B cell (primary cell): ENCODE data around the gene MRNIP. TPM values are rescaled to one million over a fixed set of nuclear protein-coding genes. Genes with fewer than 3 reads are reported as not detected.

Source experiments
- ATAC-seq: fragments of 200-7000 bp; cut with Tn5 transposase; one replicate; pipeline ENCODE4 v1.10.0; 2021; ENCODE audit warnings: low read depth, mild to moderate bottlenecking, moderate number of reproducible peaks, moderate library complexity
- CTCF ChIA-PET: fragments of 350-600 bp; sonication (Branson Sonifier 250); formaldehyde crosslinking; loops from one replicate; lab custom pipeline; 2021; ENCODE audit warnings: antibody characterized with exemption, inconsistent platforms; lab: Charles Lee
- POLR2A ChIA-PET: fragments of 350-600 bp; sonication (Branson Sonifier 250); formaldehyde crosslinking; loops from one replicate; lab custom pipeline; 2021; ENCODE audit warnings: antibody characterized with exemption; lab: Charles Lee
- DNase-seq: peaks from one replicate; pipeline ENCODE4 v3.0.0; 2013
- H2AFZ ChIP-seq: 2 replicates; pipeline ENCODE4 v1.6.1; 2012; ENCODE audit warnings: mild to moderate bottlenecking, low read depth, low read length; ENCODE audit not compliant: insufficient read depth, poor library complexity, severe bottlenecking
- H3K27ac ChIP-seq, 2 donors: 1 replicate in 1 of 2; 2 replicates in 1 of 2; pipeline ENCODE4 v1.5.1; 2012 to 2013; ENCODE audit warnings: low read length in 2 of 2, mild to moderate bottlenecking in 2 of 2, moderate library complexity in 1 of 2
- H3K27me3 ChIP-seq, 4 experiments: fragments of 200-600 bp in 1 of 4; sonication (generic) in 1 of 4; replicated peaks in 1 of 4; 1 replicate in 2 of 4; 2 replicates in 2 of 4; pipeline versions ENCODE4 v1.6.1 to v1.7.0; 2013 to 2016; ENCODE audit warnings: low read length in 3 of 4, mild to moderate bottlenecking in 2 of 4, mixed read lengths in 1 of 4, moderate library complexity in 1 of 4; ENCODE audit not compliant: insufficient read depth in 4 of 4, control insufficient read depth in 3 of 4; ENCODE audit errors: control extremely low read depth in 1 of 4
- H3K36me3 ChIP-seq, 2 experiments: replicated peaks in 1 of 2; 1 replicate in 1 of 2; 2 replicates in 1 of 2; pipeline versions ENCODE4 v1.6.1 to v1.7.1; 2013; ENCODE audit warnings: low read length in 1 of 2; ENCODE audit not compliant: insufficient read depth in 2 of 2, control insufficient read depth in 1 of 2; ENCODE audit errors: control extremely low read depth in 1 of 2, extremely low read depth in 1 of 2
- H3K4me1 ChIP-seq, 2 donors: fragments of 200-600 bp in 1 of 2; sonication (generic) in 1 of 2; 1 replicate in 1 of 2; 2 replicates in 1 of 2; pipeline versions ENCODE4 v1.5.1 to v1.6.1; 2013 to 2017; ENCODE audit warnings: low read length in 2 of 2; ENCODE audit not compliant: control insufficient read depth in 2 of 2, insufficient read depth in 2 of 2
- H3K4me2 ChIP-seq: replicated peaks from 2 replicates; pipeline ENCODE3; 2012; ENCODE audit warnings: mild to moderate bottlenecking, low read depth, low read length; ENCODE audit not compliant: poor library complexity, severe bottlenecking
- H3K4me3 ChIP-seq, 5 experiments: fragments of 200-600 bp in 1 of 5; sonication (generic) in 1 of 5; 1 replicate in 3 of 5; 2 replicates in 2 of 5; pipeline versions ENCODE4 v1.5.1 to v1.7.0; 2011 to 2016; ENCODE audit warnings: low read length in 4 of 5, mild to moderate bottlenecking in 4 of 5, low read depth in 2 of 5, control low read depth in 1 of 5, moderate library complexity in 1 of 5; ENCODE audit not compliant: insufficient read depth in 1 of 5; ENCODE audit errors: control extremely low read depth in 1 of 5, extremely low read depth in 1 of 5
- H3K79me2 ChIP-seq: fragments of 200-600 bp; sonication (generic); one replicate; pipeline ENCODE4 v1.6.0; 2016; ENCODE audit warnings: low read length; ENCODE audit not compliant: control insufficient read depth, insufficient read depth
- H3K9ac ChIP-seq: fragments of 200-600 bp; sonication (generic); 2 replicates; pipeline ENCODE4 v1.6.1; 2017; ENCODE audit warnings: mild to moderate bottlenecking, low read length, moderate library complexity
- H3K9me3 ChIP-seq, 3 donors: one replicate each; pipeline versions ENCODE4 v1.6.1 to v1.7.1; 2013; ENCODE audit warnings: low read length in 2 of 3; ENCODE audit not compliant: control insufficient read depth in 2 of 3, insufficient read depth in 1 of 3; ENCODE audit errors: control extremely low read depth in 1 of 3
- H4K20me1 ChIP-seq: 2 replicates; pipeline ENCODE4 v1.6.0; 2012; ENCODE audit warnings: mild to moderate bottlenecking, low read length; ENCODE audit not compliant: insufficient read depth, control insufficient read depth, poor library complexity, severe bottlenecking
- H3K27ac Mint-ChIP-seq: one replicate; pipeline ENCODE4 v1.8.0; 2021; ENCODE audit warnings: mixed read lengths
- H3K27me3 Mint-ChIP-seq: one replicate; pipeline ENCODE4 v1.8.0; 2021; ENCODE audit warnings: mixed read lengths
- H3K4me1 Mint-ChIP-seq: one replicate; pipeline ENCODE4 v1.8.0; 2021; ENCODE audit warnings: mixed read lengths
- H3K4me3 Mint-ChIP-seq: one replicate; pipeline ENCODE4 v1.8.0; 2021; ENCODE audit warnings: mixed read lengths
- H3K9me3 Mint-ChIP-seq: one replicate; pipeline ENCODE4 v1.8.0; 2022; ENCODE audit warnings: mixed read lengths; ENCODE audit not compliant: insufficient read depth
- EZH2 ChIP-seq: IDR thresholded peaks from 2 replicates; pipeline ENCODE4 v1.6.1; 2012; ENCODE audit warnings: borderline replicate concordance, low read depth, mild to moderate bottlenecking, moderate library complexity, low read length; ENCODE audit not compliant: insufficient read depth, poor library complexity, severe bottlenecking
- WGBS: methylation state at CpG from one replicate; pipeline ENCODE4 v1.1.5; 2013; ENCODE audit warnings: missing lambda C conversion rate; ENCODE audit not compliant: insufficient coverage; 5-methylcytosine and 5-hydroxymethylcytosine counted together
- intact Hi-C: fragments of 100-400 bp; cut with micrococcal nuclease; formaldehyde crosslinking; loops from one replicate; pipeline ENCODE4 v1.10.0; 2022
- polyA plus RNA-seq: library from polyadenylated mRNA; depleted of rRNA; stranded (reverse); fragments of >200 nt; gene quantifications from 2 replicates; pipeline ENCODE4 v1.2.3, GENCODE V29; 2012
- total RNA-seq, 2 donors: library from RNA; stranded (reverse); fragments of 120-200 nt in 1 of 2; gene quantifications; 1 replicate in 1 of 2; 2 replicates in 1 of 2; pipeline versions ENCODE4 v1.2.3 to v1.2.4, GENCODE V29; 2013 to 2022
- TF ChIP-seq, protein P1 (sequence below): fragments of 200-600 bp; IDR thresholded peaks from one replicate; pipeline ENCODE4 v1.8.0; 2022; ENCODE audit warnings: antibody characterized with exemption, mild to moderate bottlenecking

MRNIP gene
- total and polyA plus RNA-seq, 2 donors (not counting 1 experiment from before 2014, with no cell fraction given): 152 to 178 TPM

GRCh38 chr5:179887802-179888201 lies 29.2 kb upstream of the MRNIP start:
- ATAC-seq (no peak), DNase-seq (no peak)
- H3K9me3 Mint-ChIP-seq: peaks cover 2% of the 10 kb centered on the region
- ChIA-PET CTCF (no interaction called here), POLR2A (no interaction called here)
- H3K27me3 ChIP-seq: no peaks in the 10 kb centered on the region
- no peaks in the 10 kb centered on the region for H3K4me1 ChIP-seq
- H3K27ac ChIP-seq: no peak overlapping the region
- no peak overlapping the region for H3K4me3 Mint-ChIP-seq
- no peak overlapping the region for H2AFZ ChIP-seq
- H3K4me2 ChIP-seq: no peak overlapping the region
- H3K36me3 ChIP-seq: peaks cover 8 to 77% of the 10 kb centered on the region in 2 experiments
- no peaks in the 10 kb centered on the region for H3K79me2 ChIP-seq
- H3K9ac ChIP-seq: no peak overlapping the region
- no peaks in the 10 kb centered on the region for H4K20me1 ChIP-seq
- H3K4me1 Mint-ChIP-seq: no peaks in the 10 kb centered on the region
- no peak overlapping the region for H3K27ac Mint-ChIP-seq
- H3K27me3 Mint-ChIP-seq: no peaks in the 10 kb centered on the region
- intact Hi-C loops: no loop called here
- TF ChIP-seq, protein P1, sequence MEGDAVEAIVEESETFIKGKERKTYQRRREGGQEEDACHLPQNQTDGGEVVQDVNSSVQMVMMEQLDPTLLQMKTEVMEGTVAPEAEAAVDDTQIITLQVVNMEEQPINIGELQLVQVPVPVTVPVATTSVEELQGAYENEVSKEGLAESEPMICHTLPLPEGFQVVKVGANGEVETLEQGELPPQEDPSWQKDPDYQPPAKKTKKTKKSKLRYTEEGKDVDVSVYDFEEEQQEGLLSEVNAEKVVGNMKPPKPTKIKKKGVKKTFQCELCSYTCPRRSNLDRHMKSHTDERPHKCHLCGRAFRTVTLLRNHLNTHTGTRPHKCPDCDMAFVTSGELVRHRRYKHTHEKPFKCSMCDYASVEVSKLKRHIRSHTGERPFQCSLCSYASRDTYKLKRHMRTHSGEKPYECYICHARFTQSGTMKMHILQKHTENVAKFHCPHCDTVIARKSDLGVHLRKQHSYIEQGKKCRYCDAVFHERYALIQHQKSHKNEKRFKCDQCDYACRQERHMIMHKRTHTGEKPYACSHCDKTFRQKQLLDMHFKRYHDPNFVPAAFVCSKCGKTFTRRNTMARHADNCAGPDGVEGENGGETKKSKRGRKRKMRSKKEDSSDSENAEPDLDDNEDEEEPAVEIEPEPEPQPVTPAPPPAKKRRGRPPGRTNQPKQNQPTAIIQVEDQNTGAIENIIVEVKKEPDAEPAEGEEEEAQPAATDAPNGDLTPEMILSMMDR: no peak
- TF ChIP-seq EZH2: no peak
- H3K9me3 ChIP-seq: peaks cover 2 to 12% (median 6%) of the 10 kb centered on the region in 3 donors
- WGBS: 100% methylated on average over 6 of the region's 6 CpGs
- no peak overlapping the region for H3K4me3 ChIP-seq

DNA sequence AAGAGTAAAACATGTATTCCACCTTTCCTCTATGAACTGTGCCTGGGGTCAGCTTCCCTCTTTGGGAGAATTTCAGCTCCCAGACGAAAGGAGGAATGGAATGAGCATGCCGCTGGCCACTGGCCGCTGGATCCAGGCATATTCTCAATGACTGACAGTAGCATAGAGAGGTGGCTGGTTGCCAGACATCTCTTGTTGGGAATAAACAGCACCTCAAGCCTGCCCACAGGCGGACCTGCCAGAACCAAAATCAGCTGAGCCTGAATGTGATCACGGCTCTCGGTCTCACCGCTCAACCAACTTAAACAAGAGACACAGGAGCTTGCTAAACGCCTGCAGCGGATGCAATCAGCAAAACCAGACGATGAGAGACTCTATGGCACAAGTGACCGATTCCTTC lies 28.5 kb upstream of the MRNIP start:
- ChIA-PET CTCF (no interaction called here), POLR2A (no interaction called here)
- H3K9me3 Mint-ChIP-seq: peaks cover 4% of the 10 kb centered on the region
- no peaks in the 10 kb centered on the region for H4K20me1 ChIP-seq
- H3K79me2 ChIP-seq: no peaks in the 10 kb centered on the region
- no peak overlapping the region for H3K27ac Mint-ChIP-seq
- DNase-seq: no peak
- H3K4me3 ChIP-seq: no peak overlapping the region
- WGBS: 97% methylated on average over 11 of the region's 11 CpGs
- peaks cover 8 to 74% of the 10 kb centered on the region in 2 experiments for H3K36me3 ChIP-seq
- H3K9me3 ChIP-seq: peaks cover 2 to 19% (median 13%) of the 10 kb centered on the region in 3 donors
- no peak overlapping the region for H3K27ac ChIP-seq
- intact Hi-C loops: no loop called here
- no peaks in the 10 kb centered on the region for H3K4me1 ChIP-seq
- H3K27me3 ChIP-seq: no peaks in the 10 kb centered on the region
- no peaks in the 10 kb centered on the region for H3K27me3 Mint-ChIP-seq
- no peak overlapping the region for H3K9ac ChIP-seq
- no peaks in the 10 kb centered on the region for H3K4me1 Mint-ChIP-seq
- H3K4me3 Mint-ChIP-seq: no peak overlapping the region
- no peak overlapping the region for H2AFZ ChIP-seq
- no peak overlapping the region for H3K4me2 ChIP-seq
- TF ChIP-seq EZH2: no peak
- TF ChIP-seq, protein P1: no peak
- no peak for ATAC-seq
